CD4-positive, CD25-positive, alpha-beta regulatory T cell (primary cell): ENCODE results near the gene TTF2. TPM values are rescaled to one million over a fixed set of nuclear protein-coding genes. Genes with fewer than 3 reads are reported as not detected.
"Not testable (repeated sequence)": the region's sequence is repeated elsewhere in the genome, so short reads cannot be mapped to it uniquely, and the experiment has no call there.

Source experiments
- ATAC-seq, 2 donors: fragments of 150-1000 bp; cut with Tn5 transposase; one replicate each; pipeline ENCODE4 v1.10.0; 2021; ENCODE audit warnings: low read depth in 2 of 2, moderate number of reproducible peaks in 2 of 2, moderate library complexity in 1 of 2
- DNase-seq, 3 donors: peaks; one replicate each; pipeline versions ENCODE4 v3.0.0 to v3.0.0-alpha.2; 2012 to 2022; ENCODE audit warnings: mixed read lengths in 1 of 3
- H3K27ac ChIP-seq: one replicate; pipeline ENCODE4 v1.7.0; 2013; ENCODE audit warnings: mild to moderate bottlenecking, low read length; ENCODE audit not compliant: insufficient read depth, poor library complexity, severe bottlenecking
- H3K27me3 ChIP-seq: one replicate; pipeline ENCODE4 v1.7.0; 2013; ENCODE audit warnings: low read length; ENCODE audit not compliant: control insufficient read depth, insufficient read depth
- H3K36me3 ChIP-seq: one replicate; pipeline ENCODE4 v1.7.0; 2013; ENCODE audit warnings: mild to moderate bottlenecking, low read length, moderate library complexity; ENCODE audit not compliant: control insufficient read depth, insufficient read depth
- H3K4me1 ChIP-seq: 2 replicates; pipeline ENCODE4 v1.7.0; 2013; ENCODE audit warnings: mild to moderate bottlenecking, low read length; ENCODE audit not compliant: insufficient read depth, control insufficient read depth, poor library complexity, severe bottlenecking
- H3K4me3 ChIP-seq: one replicate; pipeline ENCODE4 v1.7.0; 2013; ENCODE audit warnings: low read depth, mild to moderate bottlenecking, low read length, moderate library complexity
- H3K9me3 ChIP-seq, 2 experiments: 1 replicate in 1 of 2; 2 replicates in 1 of 2; pipeline ENCODE4 v1.7.0; 2013; ENCODE audit warnings: low read length in 2 of 2, mild to moderate bottlenecking in 1 of 2, moderate library complexity in 1 of 2; ENCODE audit not compliant: control insufficient read depth in 2 of 2
- H3K27ac Mint-ChIP-seq, 3 donors: one replicate each; pipeline ENCODE4 v1.8.0; 2020 to 2022; ENCODE audit warnings: mild to moderate bottlenecking in 3 of 3, mixed read lengths in 3 of 3, moderate library complexity in 2 of 3
- H3K27me3 Mint-ChIP-seq: one replicate; pipeline ENCODE4 v1.8.0; 2022; ENCODE audit warnings: mild to moderate bottlenecking, mixed read lengths
- H3K36me3 Mint-ChIP-seq: one replicate; pipeline ENCODE4 v1.8.0; 2020; ENCODE audit warnings: mixed read lengths
- H3K4me1 Mint-ChIP-seq, 4 donors: one replicate each; pipeline ENCODE4 v1.8.0; 2020 to 2022; ENCODE audit warnings: mixed read lengths in 4 of 4, mild to moderate bottlenecking in 1 of 4
- H3K4me3 Mint-ChIP-seq, 4 donors: one replicate each; pipeline ENCODE4 v1.8.0; 2020 to 2022; ENCODE audit warnings: mild to moderate bottlenecking in 4 of 4, mixed read lengths in 4 of 4, moderate library complexity in 3 of 4
- H3K9me3 Mint-ChIP-seq, 7 donors: one replicate each; pipeline ENCODE4 v1.8.0; 2020 to 2022; ENCODE audit warnings: mixed read lengths in 7 of 7, mild to moderate bottlenecking in 3 of 7, moderate library complexity in 2 of 7
- polyA plus RNA-seq, 4 donors: library from polyadenylated mRNA; unstranded; fragments of 300-500 nt; fragmentation: Illumina TruSeq; gene quantifications; one replicate each; pipeline ENCODE4 v1.2.3, GENCODE V29; 2021
- total RNA-seq: library from RNA; stranded (reverse); gene quantifications from one replicate; pipeline ENCODE4 v1.2.3, GENCODE V29; 2022

TTF2 gene
- total and polyA plus RNA-seq, 5 donors from 2014 or later = 5.3 to 58.9 (median 11.1) TPM

DNA sequence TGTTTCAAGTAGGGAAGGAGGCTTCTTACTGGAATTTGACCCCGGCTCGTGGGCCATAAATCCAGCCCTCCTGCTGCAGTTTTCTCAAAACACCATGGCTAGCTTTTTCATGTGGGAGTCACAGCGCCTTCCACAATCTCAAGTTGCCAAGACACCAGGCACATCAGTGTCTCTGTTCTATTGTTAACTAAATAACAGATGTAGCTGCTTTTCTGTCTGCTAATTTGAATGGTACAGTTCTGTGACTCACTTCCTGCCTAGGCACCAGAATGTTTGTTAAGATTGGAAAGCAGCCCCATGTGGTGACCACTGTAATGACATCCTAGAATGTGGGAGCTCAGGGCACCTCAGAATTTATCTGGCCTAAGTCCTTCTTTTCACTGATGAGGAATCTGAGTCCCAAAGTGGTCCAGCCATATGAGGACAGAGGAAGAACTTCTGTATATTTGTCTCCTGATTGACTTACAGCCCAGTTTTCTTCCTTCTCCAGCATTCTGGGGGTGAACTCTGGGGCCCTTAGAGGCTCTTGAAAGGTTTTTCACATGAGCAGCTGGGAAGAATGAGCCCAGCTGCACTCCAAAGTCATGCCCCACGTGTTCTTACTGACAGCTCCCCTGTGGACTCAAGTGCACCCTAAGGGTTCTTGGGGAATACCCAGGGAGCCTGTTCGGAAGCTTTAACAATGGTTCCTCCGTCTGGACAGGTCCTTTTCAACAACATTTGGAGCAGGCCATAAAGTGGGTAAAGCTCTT is 33.9 kb downstream of the TTF2 start:
- Histone ChIP-seq H3K27ac (peak overlapping the region; percentile 17), H3K4me3 (no peak overlapping the region), H3K36me3 (peaks cover 82% of the 10 kb centered on the region), H3K27me3 (no peaks in the 10 kb centered on the region), H3K9me3 (no peaks in the 10 kb centered on the region), H3K4me1 (peaks cover 5% of the 10 kb centered on the region)
- Mint-ChIP-seq H3K27ac (peak overlapping the region; percentile 46 to 71 (median 58)), H3K4me1 (peaks cover 8 to 26% (median 13%) of the 10 kb centered on the region in 4 donors), H3K27me3 (no peaks in the 10 kb centered on the region), H3K36me3 (peaks cover 53% of the 10 kb centered on the region), H3K4me3 (no peak overlapping the region), H3K9me3 (no peaks in the 10 kb centered on the region)
- DNase-seq (peak in 2 of 3 donors; percentile 46 to 75), ATAC-seq (peak; percentile 91 to 96)

- H3K27ac ChIP-seq = no peak overlapping the region
- no peaks in the 10 kb centered on the region for H3K9me3 ChIP-seq
- H3K27me3 Mint-ChIP-seq = no peaks in the 10 kb centered on the region
- H3K9me3 Mint-ChIP-seq = no peaks in the 10 kb centered on the region
- peaks cover 8 to 26% (median 13%) of the 10 kb centered on the region in 4 donors for H3K4me1 Mint-ChIP-seq
- H3K4me3 ChIP-seq = no peak overlapping the region
- peak overlapping the region in 1 of 3 donors; percentile 59 for H3K27ac Mint-ChIP-seq
- ATAC-seq (no peak), DNase-seq (no peak)
- H3K36me3 Mint-ChIP-seq = peaks cover 57% of the 10 kb centered on the region
- peaks cover 82% of the 10 kb centered on the region for H3K36me3 ChIP-seq
- H3K4me1 ChIP-seq = peaks cover 5% of the 10 kb centered on the region
- H3K27me3 ChIP-seq = no peaks in the 10 kb centered on the region
- H3K4me3 Mint-ChIP-seq = no peak overlapping the region
Measured at GRCh38 chr1:117094841-117095604, 34.9 kb downstream of the TTF2 start.

GRCh38 chr1:117096951-117097408 is 36.9 kb downstream of the TTF2 start:
- H3K4me1 Mint-ChIP-seq = peaks cover 4 to 26% (median 13%) of the 10 kb centered on the region in 4 donors
- H3K27ac ChIP-seq = no peak overlapping the region
- DNase-seq = no peak
- H3K9me3 ChIP-seq = no peaks in the 10 kb centered on the region
- no peaks in the 10 kb centered on the region for H3K27me3 ChIP-seq
- H3K4me1 ChIP-seq = peaks cover 5% of the 10 kb centered on the region
- no peak for ATAC-seq
- no peaks in the 10 kb centered on the region for H3K27me3 Mint-ChIP-seq
- no peak overlapping the region for H3K4me3 ChIP-seq
- peaks cover 82% of the 10 kb centered on the region for H3K36me3 ChIP-seq
- no peak overlapping the region for H3K27ac Mint-ChIP-seq
- peaks cover 51% of the 10 kb centered on the region for H3K36me3 Mint-ChIP-seq
- no peaks in the 10 kb centered on the region for H3K9me3 Mint-ChIP-seq
- H3K4me3 Mint-ChIP-seq = no peak overlapping the region

DNA sequence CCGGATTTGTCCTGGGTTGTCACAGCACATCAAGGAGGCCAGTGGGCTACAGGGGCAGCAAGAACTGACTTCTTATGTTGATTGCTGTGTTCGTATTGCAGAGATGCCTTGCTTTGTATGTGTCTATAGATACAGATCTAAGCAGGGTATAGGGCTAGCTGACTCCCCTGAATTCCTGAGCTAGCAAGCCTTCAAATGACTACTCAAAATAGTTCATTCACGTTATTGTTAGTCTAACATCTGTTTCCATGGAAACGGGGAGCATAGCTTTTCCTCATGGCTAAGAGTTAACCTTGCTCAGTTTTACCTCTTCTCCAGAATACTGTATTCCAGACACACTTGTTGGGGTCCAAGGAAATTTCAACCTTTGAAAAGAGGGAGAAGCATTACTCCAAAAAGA is 37.3 kb downstream of the TTF2 start:
- DNase-seq (no peak), ATAC-seq (no peak)
- Histone ChIP-seq H3K4me1 (peaks cover 5% of the 10 kb centered on the region), H3K9me3 (no peaks in the 10 kb centered on the region), H3K27ac (no peak overlapping the region), H3K36me3 (peaks cover 84% of the 10 kb centered on the region), H3K4me3 (no peak overlapping the region), H3K27me3 (no peaks in the 10 kb centered on the region)
- Mint-ChIP-seq H3K4me3 (no peak overlapping the region), H3K9me3 (no peaks in the 10 kb centered on the region), H3K36me3 (peaks cover 55% of the 10 kb centered on the region), H3K27ac (no peak overlapping the region), H3K27me3 (no peaks in the 10 kb centered on the region), H3K4me1 (peaks cover 4 to 23% (median 14%) of the 10 kb centered on the region in 4 donors)

GRCh38 chr1:117098287-117098890 is 38.3 kb downstream of the TTF2 start:
- H3K9me3 Mint-ChIP-seq = no peaks in the 10 kb centered on the region
- H3K4me1 ChIP-seq = peaks cover 5% of the 10 kb centered on the region
- no peak overlapping the region for H3K4me3 ChIP-seq
- H3K27me3 Mint-ChIP-seq = no peaks in the 10 kb centered on the region
- H3K4me1 Mint-ChIP-seq = peaks cover 4 to 16% (median 10%) of the 10 kb centered on the region in 4 donors
- H3K36me3 Mint-ChIP-seq = peaks cover 57% of the 10 kb centered on the region
- H3K36me3 ChIP-seq = peaks cover 76% of the 10 kb centered on the region
- no peaks in the 10 kb centered on the region for H3K27me3 ChIP-seq
- no peak overlapping the region for H3K27ac ChIP-seq
- no peak overlapping the region for H3K4me3 Mint-ChIP-seq
- H3K9me3 ChIP-seq = no peaks in the 10 kb centered on the region
- no peak for ATAC-seq
- H3K27ac Mint-ChIP-seq = peak overlapping the region in 2 of 3 donors; percentile 16 to 42
- DNase-seq = no peak

DNA sequence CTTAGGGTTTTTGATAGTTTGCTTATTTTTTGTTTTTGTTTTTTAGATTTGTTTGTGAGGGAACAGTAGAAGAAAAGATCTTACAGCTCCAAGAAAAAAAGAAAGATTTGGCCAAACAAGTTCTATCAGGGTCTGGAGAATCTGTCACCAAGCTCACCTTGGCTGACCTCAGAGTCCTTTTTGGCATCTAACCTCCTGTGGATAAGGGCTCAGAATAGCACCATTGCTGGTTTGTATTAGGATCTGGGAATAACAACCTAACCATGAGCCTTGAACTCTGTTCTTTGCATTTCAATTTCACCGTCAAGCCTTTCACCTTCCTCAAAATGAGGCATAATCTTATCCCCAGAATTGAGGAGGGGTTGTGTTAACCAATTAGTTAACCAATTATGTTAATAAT is 41.2 kb downstream of the TTF2 start:
- H3K36me3 Mint-ChIP-seq = peaks cover 70% of the 10 kb centered on the region
- no peak overlapping the region for H3K27ac ChIP-seq
- no peaks in the 10 kb centered on the region for H3K4me1 ChIP-seq
- H3K27me3 ChIP-seq = no peaks in the 10 kb centered on the region
- ATAC-seq = no peak
- H3K4me1 Mint-ChIP-seq = peaks cover 0 to 10% (median 6%) of the 10 kb centered on the region in 4 donors
- peaks cover 64% of the 10 kb centered on the region for H3K36me3 ChIP-seq
- H3K27ac Mint-ChIP-seq = peak overlapping the region in 1 of 3 donors; percentile 7
- DNase-seq = no peak
- H3K27me3 Mint-ChIP-seq = no peaks in the 10 kb centered on the region
- H3K4me3 Mint-ChIP-seq = no peak overlapping the region
- H3K9me3 Mint-ChIP-seq = no peaks in the 10 kb centered on the region
- H3K9me3 ChIP-seq = no peaks in the 10 kb centered on the region
- no peak overlapping the region for H3K4me3 ChIP-seq

- not testable (repeated sequence) for H3K27ac ChIP-seq, H3K4me1 Mint-ChIP-seq, H3K4me3 Mint-ChIP-seq, H3K9me3 Mint-ChIP-seq, H3K27ac Mint-ChIP-seq, H3K27me3 ChIP-seq, H3K27me3 Mint-ChIP-seq, H3K4me1 ChIP-seq, H3K9me3 ChIP-seq, H3K4me3 ChIP-seq, DNase-seq, ATAC-seq
- peaks cover 66% of the 10 kb centered on the region for H3K36me3 Mint-ChIP-seq
- H3K36me3 ChIP-seq = peaks cover 60% of the 10 kb centered on the region
Measured at GRCh38 chr1:117101858-117102257, 41.7 kb downstream of the TTF2 start.
